HG02884 (cell line): Measurements from ENCODE around the gene CDK15.
"Not testable (repeated sequence)": the region's sequence is repeated elsewhere in the genome, so short reads cannot be mapped to it uniquely, and the experiment has no call there.

Source experiments
- ATAC-seq: cut with Tn5 transposase; IDR thresholded peaks from one replicate; pipeline ENCODE4 v1.9.1; 2021; ENCODE audit warnings: mild to moderate bottlenecking, moderate library complexity; ENCODE audit not compliant: unreplicated experiment

The CDK15 gene

DNA sequence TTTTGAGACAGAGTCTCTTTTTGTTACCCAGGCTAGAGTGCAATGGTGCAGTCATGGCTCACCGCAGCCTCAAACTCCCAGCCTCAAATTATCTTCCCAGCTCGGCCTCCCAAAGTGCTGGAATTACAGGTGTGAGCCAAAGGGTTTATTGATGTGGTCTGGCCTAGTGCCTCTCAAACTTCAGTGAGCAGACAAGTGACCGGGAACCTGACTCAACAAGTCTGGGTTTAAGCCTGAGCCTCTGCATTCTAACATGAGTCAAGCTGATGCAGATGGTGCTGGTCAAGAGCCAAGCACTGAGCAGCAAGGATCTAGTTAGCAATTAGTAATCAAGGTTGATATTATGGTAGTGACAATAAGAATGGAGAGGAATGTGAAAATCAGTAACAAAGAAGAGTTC, 21.3 kb downstream of the CDK15 start:
- ATAC-seq = no peak

DNA sequence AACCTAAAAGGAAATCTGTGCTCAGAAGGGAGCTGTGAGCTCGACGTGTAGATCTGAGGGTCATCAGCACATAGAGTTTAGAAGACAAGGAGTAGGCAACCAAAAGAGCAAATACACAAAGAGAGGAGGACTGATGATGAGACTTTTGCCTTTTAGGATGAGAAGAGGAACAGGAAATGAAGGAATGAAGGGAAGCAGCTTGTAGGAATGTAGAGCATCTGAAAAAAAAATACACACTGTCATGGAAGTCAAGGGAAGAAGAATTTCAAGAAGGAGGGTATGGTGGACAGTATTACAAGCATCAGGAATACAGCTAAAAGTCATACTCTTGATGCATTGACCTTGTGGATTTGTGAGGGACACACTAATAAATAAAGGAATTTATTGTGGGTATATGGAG, 21.9 kb downstream of the CDK15 start:
- no peak for ATAC-seq

DNA sequence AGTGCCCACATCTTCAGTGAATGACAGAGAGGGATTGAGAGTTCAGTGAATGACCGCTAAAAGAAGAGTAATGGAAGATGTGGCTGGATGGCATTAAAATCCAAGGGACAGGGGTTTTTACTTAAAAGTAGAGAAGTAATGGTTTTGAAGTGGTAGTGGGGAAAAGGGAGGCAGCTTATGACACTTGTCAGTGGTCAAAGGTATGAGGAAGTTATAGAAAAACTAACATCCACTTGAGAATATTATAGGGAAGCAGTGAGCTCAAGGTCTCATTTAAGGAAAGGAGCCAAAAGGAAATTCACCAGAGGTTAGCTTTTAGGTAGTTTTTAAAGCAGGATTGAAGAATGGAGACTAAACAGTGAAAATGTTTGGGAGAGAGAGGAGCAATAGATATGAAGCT, 24.3 kb downstream of the CDK15 start:
- no peak for ATAC-seq

DNA sequence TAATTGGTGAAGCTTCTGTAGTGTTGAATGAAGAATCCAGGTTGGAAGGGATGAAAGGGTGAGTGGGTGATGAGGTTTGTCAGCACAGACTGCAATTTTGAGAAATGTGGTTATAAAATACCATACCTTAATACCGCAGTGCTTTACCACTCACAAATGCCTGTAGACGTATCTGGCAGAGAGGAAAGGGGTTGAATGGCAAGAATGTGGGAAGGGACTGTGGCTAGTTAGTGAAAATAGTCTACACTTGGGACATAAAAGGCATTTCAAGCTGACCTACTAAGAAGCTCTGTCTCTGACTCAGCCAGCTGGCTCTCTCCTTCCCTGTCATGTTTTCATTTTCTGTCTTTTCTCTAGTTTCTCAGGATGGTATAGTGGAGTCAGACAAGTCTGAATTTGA, 25.1 kb downstream of the CDK15 start:
- ATAC-seq = no peak

DNA sequence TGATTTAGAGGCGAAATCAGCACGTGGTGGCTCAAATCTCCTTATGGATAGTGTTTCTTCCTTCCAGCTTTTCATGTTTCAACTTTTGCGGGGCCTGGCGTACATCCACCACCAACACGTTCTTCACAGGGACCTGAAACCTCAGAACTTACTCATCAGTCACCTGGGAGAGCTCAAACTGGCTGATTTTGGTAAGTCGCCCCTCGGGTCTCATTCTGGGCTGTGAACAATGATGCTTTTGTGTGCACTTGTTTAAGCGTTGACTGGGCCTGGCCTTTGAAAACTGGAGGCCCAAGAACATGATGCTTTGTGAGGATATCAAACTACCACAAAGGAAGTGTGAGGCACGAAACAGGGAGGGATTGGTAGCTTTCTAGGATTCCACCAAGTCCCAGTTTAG, 27.4 kb downstream of the CDK15 start:
- no peak for ATAC-seq

DNA sequence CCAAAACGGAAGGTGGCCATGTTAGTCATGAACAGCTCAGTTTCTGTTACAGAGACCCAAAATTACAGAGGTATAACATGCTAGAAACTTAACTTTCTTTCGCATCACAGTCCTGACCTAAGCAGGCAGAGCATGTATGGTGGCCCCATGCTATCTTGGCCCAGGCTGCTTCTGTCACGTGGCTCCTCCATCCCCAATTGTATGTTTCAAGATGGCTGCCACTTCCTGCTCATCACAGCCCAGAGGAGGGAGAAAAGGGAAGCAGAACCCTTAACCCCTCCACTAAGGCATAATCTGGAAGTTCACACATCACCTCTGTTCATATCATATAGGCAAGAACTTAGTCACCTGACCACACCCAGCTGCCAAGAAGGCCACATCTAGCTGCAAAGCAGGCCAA, 28.7 kb downstream of the CDK15 start:
- ATAC-seq = no peak

DNA sequence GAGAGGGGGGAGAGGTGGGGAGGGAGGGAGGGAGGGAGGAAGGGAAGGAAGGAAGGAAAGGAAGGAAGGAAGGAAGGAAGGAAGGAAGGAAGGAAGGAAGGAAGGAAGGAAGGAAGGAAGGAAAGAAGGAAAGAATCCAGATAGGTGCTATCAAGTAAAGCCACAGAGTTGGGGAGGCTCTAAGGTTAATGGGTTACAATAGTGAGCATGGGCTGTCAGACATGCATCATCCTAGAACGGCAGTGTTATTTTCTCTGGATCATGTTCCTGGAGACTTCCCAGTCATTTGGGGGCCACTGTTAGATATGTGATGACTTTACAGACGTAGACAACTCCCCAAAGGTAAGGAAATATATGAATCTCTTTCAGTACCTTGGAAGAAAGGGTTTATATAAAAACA, 31.1 kb downstream of the CDK15 start:
- ATAC-seq = no peak

DNA sequence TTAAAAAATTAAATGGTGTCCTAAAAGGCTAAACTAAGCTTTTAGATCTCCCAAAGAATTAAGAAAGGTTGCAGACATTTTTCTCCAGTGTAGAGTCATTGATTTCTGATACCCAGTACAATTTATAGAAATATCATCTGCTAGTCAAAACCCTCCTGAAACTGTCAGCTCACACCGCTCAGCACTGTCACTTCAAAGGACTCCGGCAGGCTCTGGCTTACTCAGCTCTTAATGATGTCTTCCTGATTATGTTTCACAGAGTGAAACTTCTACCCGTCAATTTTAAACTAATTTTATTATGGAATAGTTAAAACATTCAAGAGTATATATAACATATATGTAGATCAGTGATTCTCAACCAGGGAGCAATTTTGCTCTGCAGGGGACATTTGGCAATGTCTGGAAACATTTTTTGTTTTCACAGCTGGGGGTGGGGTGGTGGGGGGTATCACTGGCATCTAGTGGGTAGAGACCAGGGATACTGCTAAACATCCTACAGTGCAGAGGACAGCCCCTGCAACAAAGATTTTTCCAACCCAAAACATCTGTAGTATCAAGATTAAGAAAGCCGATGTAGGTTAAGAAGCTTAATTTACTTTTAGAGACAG, 31.6 kb downstream of the CDK15 start:
- no peak for ATAC-seq

DNA sequence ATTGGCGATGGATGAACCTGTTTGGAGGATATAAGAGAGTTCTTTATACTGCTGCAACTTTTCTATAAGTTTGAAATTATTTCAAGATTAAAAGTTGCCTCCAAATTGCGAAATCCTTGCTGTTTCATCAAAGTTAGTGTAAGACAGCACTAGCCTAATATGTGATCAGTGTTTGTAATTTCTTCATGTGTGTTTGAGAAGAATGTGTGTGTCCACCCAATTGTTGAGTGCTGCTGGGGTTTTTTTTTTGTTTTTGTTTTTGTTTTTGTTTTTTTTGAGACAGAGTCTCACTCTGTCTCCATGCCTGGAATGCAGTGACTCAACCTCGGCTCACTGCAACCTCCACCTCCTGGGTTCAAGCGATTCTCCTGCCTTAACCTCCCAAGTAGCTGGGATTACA, 33.4 kb downstream of the CDK15 start:
- no peak for ATAC-seq

DNA sequence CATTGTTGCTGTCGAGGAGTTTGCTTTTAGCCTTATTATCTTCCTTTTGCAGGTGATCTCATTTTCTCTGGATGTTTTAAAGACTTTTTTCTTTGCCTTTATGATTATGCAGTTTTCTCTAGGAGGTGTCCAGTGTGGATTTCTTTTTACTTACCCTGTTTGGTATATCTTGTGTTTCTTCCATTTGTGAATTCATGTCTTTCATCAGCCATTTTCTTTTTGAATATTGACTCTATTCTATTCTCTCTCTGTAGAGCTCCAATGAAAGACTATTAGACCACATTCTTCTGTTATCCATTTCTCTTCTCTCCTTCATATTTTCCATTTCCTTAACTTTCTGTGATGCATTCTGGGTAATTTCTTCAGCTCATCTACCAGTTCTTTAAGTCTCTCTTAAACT, 34.4 kb downstream of the CDK15 start:
- ATAC-seq = no peak

DNA sequence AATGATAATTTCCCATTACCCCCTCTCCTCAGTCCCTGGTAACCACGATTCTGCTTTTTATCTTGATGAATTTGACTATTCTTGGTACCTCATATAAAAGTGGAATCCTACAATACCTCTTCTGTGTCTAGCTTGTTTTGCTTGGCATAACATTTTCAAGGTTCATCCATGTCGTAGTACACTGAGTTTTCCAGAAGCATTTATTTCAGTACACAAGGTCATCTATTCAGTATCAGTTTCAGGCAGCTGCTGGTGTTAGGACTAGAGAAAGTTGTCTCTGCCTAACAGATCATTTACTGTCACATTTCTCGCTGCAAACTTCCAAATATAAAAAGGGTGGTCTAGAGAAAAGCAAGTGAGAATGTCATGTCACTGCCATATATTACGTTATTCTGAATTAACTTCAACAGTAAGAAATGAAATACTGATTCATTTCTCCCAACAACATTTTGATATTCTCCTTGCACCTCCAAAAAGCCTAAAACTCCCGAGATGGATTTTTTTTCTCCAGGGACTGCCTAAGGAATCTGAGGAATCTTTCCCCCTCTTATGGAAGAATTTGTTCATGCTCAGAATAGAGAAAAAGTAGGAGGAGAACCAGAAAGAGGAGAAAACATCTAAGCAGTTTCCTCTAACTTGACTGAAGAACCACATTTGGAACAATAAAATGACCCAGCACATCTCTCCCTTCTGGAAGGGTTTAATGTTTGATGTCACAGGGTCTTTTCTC, 36.0 kb downstream of the CDK15 start:
- no peak for ATAC-seq

DNA sequence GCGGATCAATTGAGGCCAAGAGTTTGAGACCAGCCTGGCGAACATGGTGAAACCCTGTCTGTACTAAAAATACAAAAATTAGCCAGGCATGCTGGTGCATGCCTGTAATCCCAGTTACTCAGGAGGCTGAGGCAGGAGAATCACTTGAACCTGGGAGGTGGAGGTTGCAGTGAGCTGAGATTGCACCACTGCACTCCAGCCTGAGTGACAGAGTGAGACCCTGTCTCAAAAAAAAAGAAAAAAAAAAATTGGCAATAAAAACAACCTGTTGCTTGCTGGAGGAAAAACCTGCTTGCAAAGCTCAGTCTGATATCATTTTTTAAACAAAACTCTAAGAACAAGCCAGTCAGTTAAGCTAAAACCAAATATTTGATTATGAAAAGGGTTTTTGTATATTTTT, 38.6 kb downstream of the CDK15 start:
- not testable (repeated sequence) for ATAC-seq

DNA sequence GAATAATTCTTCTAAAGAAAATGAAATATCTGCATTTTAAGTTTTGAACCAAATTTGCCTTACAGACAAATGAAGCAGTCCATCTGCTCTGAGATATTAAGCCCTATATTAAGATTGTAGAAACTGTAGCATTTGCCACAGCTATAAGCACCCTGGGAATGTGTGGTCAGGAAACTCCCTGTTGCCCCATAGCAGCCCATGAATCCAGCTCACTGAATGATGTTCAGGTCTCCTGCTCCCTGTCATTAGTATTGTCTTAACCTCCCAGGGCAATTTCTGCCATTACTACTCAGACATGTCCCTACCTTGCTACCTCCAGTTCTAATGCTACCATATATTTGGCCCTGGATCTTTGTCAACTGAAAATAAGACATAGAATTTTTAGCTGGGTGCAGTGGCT, 41.1 kb downstream of the CDK15 start:
- ATAC-seq = no peak

DNA sequence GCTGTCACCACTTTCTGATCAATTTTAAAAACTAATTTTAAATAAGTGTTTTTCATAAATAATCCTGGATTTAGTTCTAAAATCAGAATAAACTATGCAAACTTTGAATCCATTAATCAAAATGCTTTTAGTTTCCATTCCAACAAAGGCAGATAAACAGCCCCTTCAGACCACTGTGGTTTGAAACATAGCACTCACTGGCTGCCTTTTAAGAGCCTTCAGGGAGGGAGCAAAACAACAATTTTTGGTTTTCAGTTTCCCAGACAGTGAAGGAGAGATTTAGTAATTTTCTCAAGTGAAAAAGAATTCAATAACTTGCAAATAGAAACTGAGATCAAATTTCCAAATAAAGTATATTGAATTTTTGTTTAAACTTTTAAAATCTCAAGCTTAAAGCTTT, 46.1 kb downstream of the CDK15 start:
- ATAC-seq = no peak

DNA sequence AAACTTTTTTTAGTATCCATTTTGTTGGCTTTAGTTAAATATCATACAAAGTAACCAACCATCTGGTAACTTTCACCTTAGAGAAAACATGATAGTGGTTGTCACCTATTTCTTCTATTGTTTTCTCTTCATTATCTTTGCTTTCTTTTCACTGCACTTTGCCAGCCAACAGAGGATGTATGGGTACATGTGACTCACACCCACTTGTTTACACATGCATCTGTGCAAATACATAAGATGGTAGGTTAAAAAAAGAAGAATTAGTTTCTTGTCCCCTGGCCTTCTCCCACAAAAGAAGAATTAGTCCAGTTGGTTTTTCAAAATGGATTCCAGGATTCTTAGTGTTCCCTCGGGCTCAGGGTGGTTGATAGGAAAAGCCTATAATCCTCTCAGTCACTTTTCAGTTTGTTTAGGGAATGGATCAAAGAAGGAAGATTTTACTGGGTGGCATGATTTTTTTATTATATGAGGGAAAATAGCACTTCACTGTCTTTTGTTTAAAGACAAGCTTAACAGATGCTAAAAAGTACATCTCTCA, 46.6 kb downstream of the CDK15 start:
- no peak for ATAC-seq

DNA sequence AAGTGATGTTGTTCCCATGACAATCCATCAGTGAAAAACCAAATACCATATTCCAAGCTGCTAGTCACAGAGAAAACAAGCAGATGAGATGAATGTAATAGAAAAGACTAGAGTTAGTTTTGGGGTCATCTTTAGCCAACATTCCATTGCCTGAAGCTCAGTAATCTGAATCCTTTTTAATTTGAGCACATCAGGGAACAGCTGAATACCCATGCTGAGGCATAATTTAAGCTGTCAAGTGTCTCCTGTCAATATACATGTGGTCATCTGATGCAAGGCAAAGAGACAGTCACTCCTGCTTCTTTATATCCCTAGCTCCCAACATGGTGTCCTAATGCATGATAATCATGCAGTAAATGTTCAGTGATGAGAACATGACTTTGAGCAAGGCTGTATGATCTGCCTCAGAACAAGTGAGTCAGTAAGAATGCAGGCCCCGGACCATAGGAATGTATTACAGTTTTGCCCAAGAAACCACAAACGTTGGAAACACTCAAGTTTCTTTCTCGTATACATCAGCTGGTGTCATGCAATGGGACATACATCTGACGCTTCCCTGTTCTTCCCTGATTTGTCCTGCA, 48.0 kb downstream of the CDK15 start:
- ATAC-seq = no peak

DNA sequence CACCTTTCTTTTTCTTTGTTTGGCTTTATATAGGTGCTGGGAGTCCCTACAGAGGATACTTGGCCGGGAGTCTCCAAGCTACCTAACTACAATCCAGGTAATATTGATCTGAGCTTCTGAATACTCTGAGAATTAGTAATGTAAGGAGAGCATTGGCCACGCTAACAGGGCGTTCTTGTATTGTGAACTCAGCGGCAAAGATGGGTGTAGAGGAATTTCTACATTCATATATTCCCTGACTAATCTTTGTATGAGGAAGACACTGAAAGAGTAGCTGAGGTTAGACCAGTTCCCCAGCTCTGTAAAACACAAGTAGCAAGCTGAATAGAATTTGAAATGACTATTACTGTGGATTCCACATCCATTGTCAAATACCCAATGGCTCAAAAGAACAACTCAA, 48.5 kb downstream of the CDK15 start:
- no peak for ATAC-seq

DNA sequence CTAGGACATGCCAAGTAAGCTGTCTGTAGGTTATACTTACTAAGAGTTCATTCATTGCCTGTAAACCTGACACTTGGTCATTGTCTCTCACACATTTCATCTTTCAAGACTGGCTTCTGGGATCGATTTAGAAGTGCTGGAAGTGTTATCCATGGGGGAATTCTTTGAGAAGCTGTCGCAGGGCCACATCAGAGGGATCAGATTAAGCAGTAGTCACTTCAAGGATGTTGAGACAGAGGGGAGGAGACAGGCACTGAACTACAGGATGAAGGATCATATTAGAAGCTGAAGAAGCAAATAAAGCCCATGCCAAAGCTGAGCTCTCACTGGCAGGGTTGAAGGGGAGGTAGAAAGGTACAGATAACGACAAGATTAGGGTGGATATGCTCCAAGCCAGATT, 49.0 kb downstream of the CDK15 start:
- ATAC-seq = no peak

DNA sequence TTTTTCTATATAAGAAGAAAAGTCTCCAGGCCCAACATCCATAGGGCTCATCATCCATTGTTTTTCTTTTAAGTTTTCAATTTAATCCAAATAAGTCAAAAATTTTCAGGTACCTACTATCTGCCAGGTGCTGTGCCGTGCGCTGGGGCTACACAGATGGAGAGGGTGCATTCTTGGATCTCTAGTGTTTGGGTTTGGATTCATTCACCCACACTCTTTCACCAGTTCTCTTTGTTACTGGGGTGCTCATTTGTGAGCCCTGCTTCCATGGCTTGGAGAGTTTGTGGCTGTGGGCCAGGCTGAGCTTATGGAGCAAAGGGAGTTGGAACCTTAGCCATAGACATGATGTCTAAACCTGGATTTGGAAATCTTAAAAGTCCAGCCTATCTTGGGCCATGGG, 51.0 kb downstream of the CDK15 start:
- ATAC-seq = no peak

DNA sequence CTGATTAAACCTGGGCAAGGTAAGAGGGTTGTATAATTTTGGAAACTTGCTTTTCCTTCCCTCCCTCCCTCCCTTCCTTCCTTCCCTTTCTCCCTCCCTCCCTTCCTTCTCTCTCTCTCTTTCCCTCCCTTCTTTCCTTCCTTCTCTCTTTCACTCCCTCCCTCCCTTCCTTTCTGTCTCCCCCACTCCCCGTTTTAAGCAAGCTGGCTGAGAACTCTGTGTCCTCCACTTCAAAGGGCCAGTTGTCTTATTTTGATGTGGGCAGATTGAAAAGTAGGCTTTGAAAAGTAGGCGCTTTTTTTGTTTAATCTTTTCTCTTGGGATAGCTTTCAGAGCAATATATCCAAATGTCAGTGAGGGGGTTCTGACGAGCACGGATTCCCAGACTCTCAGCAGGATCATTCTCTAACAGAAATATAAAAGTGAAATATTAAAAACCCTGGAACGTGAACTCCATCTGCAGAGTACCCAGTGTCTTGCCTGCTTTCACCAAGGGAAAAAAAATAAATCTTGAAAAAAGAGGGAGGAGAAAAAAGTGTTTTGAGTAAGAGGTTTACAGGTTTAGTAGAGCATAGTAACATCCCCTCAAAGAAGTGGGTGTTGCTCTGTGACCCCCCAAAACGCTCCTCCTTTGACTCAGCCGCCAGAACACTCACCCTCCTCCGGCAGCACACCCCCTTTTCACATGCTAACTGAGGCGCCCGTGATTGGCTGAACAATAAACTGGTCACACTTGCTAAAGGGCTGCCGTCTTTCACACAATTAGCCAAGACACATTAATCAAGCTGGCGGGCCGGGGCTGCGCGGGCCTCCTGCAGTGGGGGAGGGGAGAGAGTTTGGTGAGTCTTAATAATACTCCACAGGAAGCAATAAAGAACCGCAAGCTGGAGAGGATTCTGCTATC, 52.2 kb downstream of the CDK15 start:
- ATAC-seq = no peak

DNA sequence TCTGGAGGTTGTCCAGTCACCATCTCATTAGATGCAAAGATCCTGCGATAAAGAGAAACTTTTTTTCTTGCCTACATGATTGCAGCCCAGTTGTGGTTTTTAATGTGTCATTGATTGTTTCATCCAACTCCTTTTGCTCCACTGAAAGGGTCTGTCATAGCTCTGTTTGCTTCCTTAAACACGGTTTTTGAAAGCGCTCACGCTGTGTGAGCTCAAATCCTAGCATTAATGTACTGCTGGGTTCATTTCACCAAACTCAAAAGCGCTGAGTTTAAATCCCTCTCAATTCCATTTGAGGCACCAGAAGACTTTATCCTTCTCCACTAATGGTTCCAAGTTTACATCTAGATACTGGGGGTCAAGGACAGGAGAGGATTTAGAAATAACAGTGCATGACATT, 53.6 kb downstream of the CDK15 start:
- no peak for ATAC-seq
